IMR-90 (cell line): ENCODE measurements around the gene ZKSCAN8. TPM values are rescaled to one million over a fixed set of nuclear protein-coding genes. Genes with fewer than 3 reads are reported as not detected.

Experiments
- ATAC-seq: fragments of 200-7000 bp; cut with Tn5 transposase; 2 replicates; pipeline ENCODE4 v1.9.1; 2020; ENCODE audit warnings: low read depth, mild to moderate bottlenecking, moderate library complexity
- Bru-seq: library from RNA; stranded (reverse); fragments of 400-500 nt; gene quantifications from one replicate; lab custom pipeline; 2021; lab: Mats Ljungman, UMichigan
- BruChase-seq, 2 experiments: library from RNA; stranded (reverse); fragments of 400-500 nt; gene quantifications; one replicate each; lab custom pipeline; 2021; lab: Mats Ljungman, UMichigan
- BruUV-seq: library from RNA; stranded (reverse); fragments of 400-500 nt; replicated peaks from 2 replicates; lab custom pipeline; 2021; lab: Mats Ljungman, UMichigan
- CTCF ChIA-PET: fragments of 300-600 bp; formaldehyde crosslinking; extraction: SDS; loops from one replicate; lab custom pipeline; 2021; ENCODE audit warnings: antibody characterized with exemption; lab: Yijun Ruan, JAX
- POLR2A ChIA-PET: fragments of 300-600 bp; sonication (Branson Sonifier 250); formaldehyde crosslinking; loops from one replicate; lab custom pipeline; 2022; ENCODE audit warnings: antibody characterized with exemption; ENCODE audit not compliant: unreplicated experiment; lab: Charles Lee
- DNase-seq: peaks from one replicate; pipeline ENCODE4 v3.0.0; 2013
- H2AFZ ChIP-seq: replicated peaks from 2 replicates; pipeline ENCODE3; 2013; ENCODE audit warnings: low read length, mild to moderate bottlenecking; ENCODE audit not compliant: poor library complexity
- H2AK5ac ChIP-seq: 2 replicates; pipeline ENCODE4 v1.6.1; 2013; ENCODE audit warnings: low read depth, low read length, inconsistent platforms
- H2AK9ac ChIP-seq: replicated peaks from 2 replicates; pipeline ENCODE3; 2013; ENCODE audit warnings: mild to moderate bottlenecking, low read depth, low read length, moderate library complexity; ENCODE audit not compliant: poor library complexity
- H2BK120ac ChIP-seq: 2 replicates; pipeline ENCODE4 v1.6.1; 2013; ENCODE audit warnings: low read depth, low read length, inconsistent platforms
- H2BK15ac ChIP-seq: 3 replicates; pipeline ENCODE4 v1.6.1; 2013; ENCODE audit warnings: low read depth, low read length, inconsistent platforms
- H2BK20ac ChIP-seq: 2 replicates; pipeline ENCODE4 v1.6.1; 2013; ENCODE audit warnings: low read depth, mild to moderate bottlenecking, inconsistent platforms, low read length, moderate library complexity
- H2BK5ac ChIP-seq: 2 replicates; pipeline ENCODE4 v1.6.1; 2013; ENCODE audit warnings: mild to moderate bottlenecking, low read depth, low read length, inconsistent platforms; ENCODE audit not compliant: poor library complexity, severe bottlenecking
- H3K14ac ChIP-seq: replicated peaks from 2 replicates; pipeline ENCODE4 v1.6.1; 2013; ENCODE audit warnings: low read depth, low read length, inconsistent platforms
- H3K18ac ChIP-seq: 2 replicates; pipeline ENCODE4 v1.6.1; 2013; ENCODE audit warnings: low read depth, low read length, control low read depth
- H3K23ac ChIP-seq: 2 replicates; pipeline ENCODE4 v1.6.1; 2013; ENCODE audit warnings: low read depth, low read length, inconsistent platforms
- H3K27ac ChIP-seq: 2 replicates; pipeline ENCODE4 v1.5.1; 2013; ENCODE audit warnings: mild to moderate bottlenecking, control low read depth, low read length; ENCODE audit not compliant: insufficient read depth
- H3K27me3 ChIP-seq: 2 replicates; pipeline ENCODE4 v1.6.1; 2013; ENCODE audit warnings: low read length; ENCODE audit not compliant: control insufficient read depth, insufficient read depth
- H3K36me3 ChIP-seq: 2 replicates; pipeline ENCODE4 v1.6.1; 2013; ENCODE audit warnings: low read length, mixed read lengths; ENCODE audit not compliant: control insufficient read depth, insufficient read depth
- H3K4ac ChIP-seq: 2 replicates; pipeline ENCODE4 v1.6.1; 2013; ENCODE audit warnings: low read depth, low read length, inconsistent platforms
- H3K4me1 ChIP-seq: 2 replicates; pipeline ENCODE4 v1.6.1; 2013; ENCODE audit warnings: low read length, mixed read lengths; ENCODE audit not compliant: control insufficient read depth, insufficient read depth
- H3K4me2 ChIP-seq: 2 replicates; pipeline ENCODE4 v1.6.1; 2013; ENCODE audit warnings: low read depth, mild to moderate bottlenecking, control low read depth, low read length, moderate library complexity
- H3K4me3 ChIP-seq: 2 replicates; pipeline ENCODE4 v1.5.1; 2013; ENCODE audit warnings: low read depth, mild to moderate bottlenecking, control low read depth, low read length, moderate library complexity; ENCODE audit not compliant: insufficient read depth
- H3K56ac ChIP-seq: 2 replicates; pipeline ENCODE4 v1.6.1; 2013; ENCODE audit warnings: low read length, inconsistent platforms; ENCODE audit not compliant: insufficient read depth; ENCODE audit errors: extremely low read depth
- H3K79me1 ChIP-seq, 2 experiments: 2 replicates each; pipeline ENCODE4 v1.6.1; 2013; ENCODE audit warnings: low read length in 2 of 2, inconsistent platforms in 1 of 2, low read depth in 1 of 2
- H3K9ac ChIP-seq: 2 replicates; pipeline ENCODE4 v1.6.1; 2013; ENCODE audit warnings: low read depth, low read length, control low read depth
- H3K9me1 ChIP-seq: 2 replicates; pipeline ENCODE4 v1.6.1; 2013; ENCODE audit warnings: low read length, inconsistent platforms; ENCODE audit not compliant: insufficient read depth
- H3K9me3 ChIP-seq: 2 replicates; pipeline ENCODE4 v1.6.1; 2013; ENCODE audit warnings: low read length; ENCODE audit not compliant: control insufficient read depth, insufficient read depth
- H4K20me1 ChIP-seq: 2 replicates; pipeline ENCODE4 v1.6.1; 2013; ENCODE audit warnings: low read length, inconsistent platforms; ENCODE audit not compliant: insufficient read depth
- H4K5ac ChIP-seq: 2 replicates; pipeline ENCODE4 v1.6.1; 2013; ENCODE audit warnings: mild to moderate bottlenecking, low read depth, low read length, control low read depth
- H4K8ac ChIP-seq, 2 experiments: 2 replicates each; pipeline ENCODE4 v1.6.1; 2013; ENCODE audit warnings: low read depth in 2 of 2, low read length in 2 of 2, control low read depth in 1 of 2, inconsistent platforms in 1 of 2
- H4K91ac ChIP-seq: 2 replicates; pipeline ENCODE4 v1.6.1; 2013; ENCODE audit warnings: low read depth, low read length, inconsistent platforms; ENCODE audit not compliant: insufficient read depth
- BHLHE40 ChIP-seq: fragments of 150-350 bp; IDR thresholded peaks from 2 replicates; pipeline ENCODE4 v1.6.1; 2016; ENCODE audit warnings: mild to moderate bottlenecking, low read depth, low read length
- MAZ ChIP-seq: IDR thresholded peaks from 2 replicates; pipeline ENCODE4 v1.6.1; 2012; ENCODE audit warnings: low read depth, mild to moderate bottlenecking, low read length, improper control_type of control experiment, moderate library complexity, borderline replicate concordance
- MXI1 ChIP-seq: IDR thresholded peaks from 2 replicates; pipeline ENCODE4 v1.6.1; 2012; ENCODE audit warnings: low read depth, mild to moderate bottlenecking, low read length, moderate library complexity, borderline replicate concordance
- NFE2L2 ChIP-seq: fragments of 150-350 bp; IDR thresholded peaks from 2 replicates; pipeline ENCODE4 v1.6.1; 2016; ENCODE audit warnings: low read depth, mild to moderate bottlenecking, low read length
- POLR2A ChIP-seq: IDR thresholded peaks from 2 replicates; pipeline ENCODE4 v1.6.1; 2012; ENCODE audit warnings: mild to moderate bottlenecking, low read depth, low read length
- RAD21 ChIP-seq: IDR thresholded peaks from 2 replicates; pipeline ENCODE4 v1.6.1; 2012; ENCODE audit warnings: low read length, improper control_type of control experiment
- WGBS, 2 experiments: methylation state at CpG; one replicate each; pipeline versions ENCODE4 v1.1.5 to v1.1.7; 2013; ENCODE audit warnings: missing lambda C conversion rate in 2 of 2; ENCODE audit not compliant: insufficient read length in 1 of 2; ENCODE audit errors: extremely low coverage in 2 of 2; 5-methylcytosine and 5-hydroxymethylcytosine counted together
- dilution Hi-C: fragments of 300-500 bp; cut with HindIII; formaldehyde crosslinking; loops from one replicate; pipeline ENCODE4 v1.14.3; 2018; ENCODE audit warnings: low sequenced_read_pairs; ENCODE audit not compliant: unreplicated experiment
- in situ Hi-C: fragments of 300-500 bp; cut with MboI; formaldehyde crosslinking; loops from 3 replicates; pipeline ENCODE4 v1.14.3; 2019; ENCODE audit warnings: low sequenced_read_pairs, inconsistent platforms, mixed read lengths
- intact Hi-C: fragments of 100-400 bp; cut with micrococcal nuclease; formaldehyde crosslinking; loops from 2 replicates; pipeline ENCODE4 v1.10.0; 2022
- long read RNA-seq: library from polyadenylated mRNA; unstranded; transcript quantifications from one replicate; pipeline ENCODE4 v2.0.0, GENCODE V29; 2021; ENCODE audit not compliant: unreplicated experiment
- polyA plus RNA-seq, 3 experiments: library from polyadenylated mRNA; depleted of rRNA; stranded (reverse); fragments of >200 nt; gene quantifications; 2 replicates each; pipeline ENCODE4 v1.2.3, GENCODE V29; 2012; ENCODE audit warnings: low replicate concordance in 1 of 3
- total RNA-seq: library from RNA; depleted of rRNA; stranded (reverse); fragments of >200 nt; gene quantifications from 2 replicates; pipeline ENCODE4 v1.2.3, GENCODE V29; 2012; rRNA removed

The ZKSCAN8 gene
- 15.0 and 22.8 TPM in 2 replicates for total RNA-seq
- 4.5 and 8.3 TPM in 2 replicates for polyA plus RNA-seq (2012; rRNA removed)
- polyA plus RNA-seq (2012; cell fraction: cytosol; rRNA removed) = 1.0 and 1.5 TPM in 2 replicates
- 4.6 and 32.4 TPM in 2 replicates for polyA plus RNA-seq (2012; cell fraction: nucleus; rRNA removed; ENCODE audit: low replicate concordance)
- percentile 88 among the genes with signal in this experiment for Bru-seq, nascent RNA
- BruChase-seq, experiment 1, labeled RNA remaining after a 6-hour chase = percentile 73 among the genes with signal in this experiment
- percentile 97 among the genes with signal in this experiment for BruChase-seq, experiment 2, labeled RNA remaining after a 2-hour chase
- long read RNA-seq, partial matches to known transcripts = 0 of 2 reads
- long read RNA-seq, other reads (novel, unspliced or antisense) = 2 of 2 reads

GRCh38 chr6:28141500-28142329 is at the start of gene ZKSCAN8:
Gene ZKSCAN8 (plus strand): TSS chr6:28141883. CDS start chr6:28148408, 6,525 bp downstream.
- DNase-seq (peak; percentile 86), ATAC-seq (peak; percentile 82)
- 1% methylated on average over 17 of the region's 52 CpGs; no CpG with 5 or more reads in 1 of the 2 experiments for WGBS, 2 experiments
- Histone ChIP-seq H3K4me3 (peak within 1 kb of the TSS; percentile 73), H3K36me3 (peaks cover 2% of the 10 kb centered on the region; the same call in 1 of the 2 replicates), H2AK5ac (no peak within 1 kb of the TSS; the same call in 1 of the 2 replicates), H3K27me3 (no peaks in the 10 kb centered on the region), H3K79me1 (peaks cover 3 to 35% of the 10 kb centered on the region in 2 experiments; a peak in 3 of 4 replicates), H3K56ac (peak within 1 kb of the TSS; percentile 79), H2AFZ (peak within 1 kb of the TSS; percentile 99), H3K4me2 (peak within 1 kb of the TSS; percentile 98), H4K5ac (peak within 1 kb of the TSS; percentile 93), H3K14ac (peak within 1 kb of the TSS; percentile 90), H3K4ac (peak within 1 kb of the TSS; percentile 87), H3K18ac (peak within 1 kb of the TSS; percentile 60), H3K4me1 (peaks cover 2% of the 10 kb centered on the region; the same call in 1 of the 2 replicates), H3K9me1 (0 out of 2 replicates have a peak, but pooled peaks cover 2% of the 10 kb centered on the region), H3K27ac (peak within 1 kb of the TSS; percentile 87), H2BK15ac (peak within 1 kb of the TSS; percentile 35; the same call in 1 of the 3 replicates), H4K20me1 (no peaks in the 10 kb centered on the region), H2BK20ac (no peak within 1 kb of the TSS), H2AK9ac (peak within 1 kb of the TSS; percentile 94), H4K8ac (peak within 1 kb of the TSS; percentile 56 to 97), H2BK120ac (peak within 1 kb of the TSS; percentile 57), H3K23ac (peak within 1 kb of the TSS; percentile 83), H3K9me3 (no peaks in the 10 kb centered on the region), H4K91ac (peak within 1 kb of the TSS; percentile 83), H2BK5ac (peak within 1 kb of the TSS; percentile 68), H3K9ac (peak within 1 kb of the TSS; percentile 94)
- dilution Hi-C loops (no loop called here), in situ Hi-C loops (loop anchor here (10.0 kb wide), 1 partner anchor 73 kb away; no protein-coding TSS in a partner anchor), intact Hi-C loops (loop anchor here (1.0 to 2.0 kb wide), 2 partner anchors 17 to 84 kb away; partner anchors contain the start of genes ZSCAN16 and ZSCAN9)
- POLR2A ChIA-PET = interaction anchor here (0.5 kb wide), 1 partner anchor 1030 kb away, joined by 3 read pairs; no protein-coding TSS in a partner anchor
- CTCF ChIA-PET = interaction anchor here (1.0 to 1.8 kb wide), 3 partner anchors 11 to 214 kb away, joined by 3 to 6 read pairs (median 3); no protein-coding TSS in a partner anchor
- TSS peak; percentile 58 for BruUV-seq
- TF ChIP-seq NFE2L2 = no peak
- TF ChIP-seq POLR2A = peak; percentile 85
- TF ChIP-seq MXI1 = peak; percentile 58; the same call in 1 of the 2 replicates
- no peak for TF ChIP-seq MAZ
- peak; percentile 34; the same call in 1 of the 2 replicates for TF ChIP-seq BHLHE40
- TF ChIP-seq RAD21 = no peak
